Endodermal cell (in vitro differentiated cells): ENCODE data around the gene SGO2. TPM values are rescaled to one million over a fixed set of nuclear protein-coding genes. Genes with fewer than 3 reads are reported as not detected.

ENCODE experiments used
- DNase-seq: peaks from one replicate; pipeline ENCODE4 v3.0.0-alpha.2; 2017
- H3K27ac ChIP-seq: 2 replicates; pipeline ENCODE4 v1.5.1; 2013; ENCODE audit warnings: mild to moderate bottlenecking, low read depth, low read length, moderate library complexity
- H3K27me3 ChIP-seq: 2 replicates; pipeline ENCODE4 v1.6.1; 2013; ENCODE audit warnings: mild to moderate bottlenecking, low read length, moderate library complexity; ENCODE audit not compliant: insufficient read depth, control insufficient read depth, poor library complexity, severe bottlenecking
- H3K36me3 ChIP-seq: 2 replicates; pipeline ENCODE4 v1.7.0; 2013; ENCODE audit warnings: mild to moderate bottlenecking, low read length, moderate library complexity; ENCODE audit not compliant: control insufficient read depth, insufficient read depth
- H3K4me1 ChIP-seq: one replicate; pipeline ENCODE4 v1.7.0; 2013; ENCODE audit warnings: low read length; ENCODE audit not compliant: control insufficient read depth, insufficient read depth
- H3K4me3 ChIP-seq: 2 replicates; pipeline ENCODE4 v1.5.1; 2013; ENCODE audit warnings: mild to moderate bottlenecking, low read length, moderate library complexity
- H3K9ac ChIP-seq: 2 replicates; pipeline ENCODE4 v1.6.1; 2013; ENCODE audit warnings: mild to moderate bottlenecking, low read length, moderate library complexity; ENCODE audit not compliant: poor library complexity, severe bottlenecking; ENCODE audit errors: extremely low read depth
- H3K9me3 ChIP-seq: 2 replicates; pipeline ENCODE4 v1.6.1; 2013; ENCODE audit warnings: mild to moderate bottlenecking, low read length, moderate library complexity; ENCODE audit not compliant: control insufficient read depth
- H3K27ac Mint-ChIP-seq: 2 replicates; pipeline ENCODE4 v1.8.0; 2020; ENCODE audit warnings: mixed read lengths
- H3K27me3 Mint-ChIP-seq: 2 replicates; pipeline ENCODE4 v1.8.0; 2021; ENCODE audit warnings: mild to moderate bottlenecking, mixed read lengths; ENCODE audit not compliant: insufficient read depth
- H3K36me3 Mint-ChIP-seq: 2 replicates; pipeline ENCODE4 v1.8.0; 2020; ENCODE audit warnings: low read depth, mixed read lengths
- H3K4me1 Mint-ChIP-seq: 2 replicates; pipeline ENCODE4 v1.8.0; 2020; ENCODE audit warnings: mixed read lengths
- H3K4me3 Mint-ChIP-seq: 2 replicates; pipeline ENCODE4 v1.8.0; 2020; ENCODE audit warnings: mild to moderate bottlenecking, moderate library complexity, mixed read lengths
- H3K9me3 Mint-ChIP-seq: 2 replicates; pipeline ENCODE4 v1.8.0; 2020; ENCODE audit warnings: mild to moderate bottlenecking, mixed read lengths
- WGBS, 2 experiments: methylation state at CpG; one replicate each; pipeline versions ENCODE4 v1.1.5 to v1.1.7; 2013; ENCODE audit warnings: missing lambda C conversion rate in 2 of 2, mixed read lengths in 1 of 2; ENCODE audit not compliant: insufficient coverage in 1 of 2, insufficient read length in 1 of 2; 5-methylcytosine and 5-hydroxymethylcytosine counted together
- total RNA-seq, 2 donors: library from RNA; stranded (reverse); fragmentation: NEBNext Ultra II Directional in 1 of 2; extraction: Animal tissue kit (Norgen Biotek cat#: 25700) in 1 of 2; gene quantifications; 2 replicates in 1 of 2; 3 replicates in 1 of 2; pipeline ENCODE4 v1.2.1, GENCODE V29; 2021
- TF ChIP-seq, protein P1 (sequence below): fragments of 200-600 bp; sonication (generic); conservative IDR thresholded peaks from 2 replicates; pipeline ENCODE4 v1.5.0; 2021; ENCODE audit warnings: antibody characterized with exemption, mild to moderate bottlenecking

The SGO2 gene
- total RNA-seq, 2 donors from 2014 or later, result 20.0 to 37.8 TPM

DNA sequence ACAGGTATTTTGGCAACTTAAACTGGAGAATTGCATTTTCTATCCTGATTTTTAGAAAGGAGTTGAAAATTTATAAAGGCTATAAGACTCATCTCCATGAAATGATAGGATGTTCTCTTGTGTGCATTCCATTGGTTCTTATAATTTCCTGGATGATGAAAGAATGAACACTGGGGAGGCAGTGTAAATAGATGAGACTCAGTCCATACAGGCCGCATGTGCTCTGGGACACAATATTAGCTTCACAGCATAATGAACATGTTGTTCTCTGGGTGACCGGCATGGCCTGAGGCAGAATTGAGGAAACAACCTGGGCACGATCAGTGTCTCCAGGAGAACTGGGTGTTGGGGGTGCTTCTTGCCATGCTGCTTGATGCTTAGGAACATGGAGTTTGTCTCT lies 98.7 kb downstream of the SGO2 start:
- Histone ChIP-seq H3K4me3 (no peak overlapping the region), H3K27me3 (no peaks in the 10 kb centered on the region), H3K9ac (no peak overlapping the region), H3K36me3 (no peaks in the 10 kb centered on the region), H3K9me3 (no peaks in the 10 kb centered on the region), H3K27ac (no peak overlapping the region), H3K4me1 (peaks cover 14% of the 10 kb centered on the region)
- TF ChIP-seq, protein P1, sequence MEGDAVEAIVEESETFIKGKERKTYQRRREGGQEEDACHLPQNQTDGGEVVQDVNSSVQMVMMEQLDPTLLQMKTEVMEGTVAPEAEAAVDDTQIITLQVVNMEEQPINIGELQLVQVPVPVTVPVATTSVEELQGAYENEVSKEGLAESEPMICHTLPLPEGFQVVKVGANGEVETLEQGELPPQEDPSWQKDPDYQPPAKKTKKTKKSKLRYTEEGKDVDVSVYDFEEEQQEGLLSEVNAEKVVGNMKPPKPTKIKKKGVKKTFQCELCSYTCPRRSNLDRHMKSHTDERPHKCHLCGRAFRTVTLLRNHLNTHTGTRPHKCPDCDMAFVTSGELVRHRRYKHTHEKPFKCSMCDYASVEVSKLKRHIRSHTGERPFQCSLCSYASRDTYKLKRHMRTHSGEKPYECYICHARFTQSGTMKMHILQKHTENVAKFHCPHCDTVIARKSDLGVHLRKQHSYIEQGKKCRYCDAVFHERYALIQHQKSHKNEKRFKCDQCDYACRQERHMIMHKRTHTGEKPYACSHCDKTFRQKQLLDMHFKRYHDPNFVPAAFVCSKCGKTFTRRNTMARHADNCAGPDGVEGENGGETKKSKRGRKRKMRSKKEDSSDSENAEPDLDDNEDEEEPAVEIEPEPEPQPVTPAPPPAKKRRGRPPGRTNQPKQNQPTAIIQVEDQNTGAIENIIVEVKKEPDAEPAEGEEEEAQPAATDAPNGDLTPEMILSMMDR, result no peak
- no peak for DNase-seq
- H3K4me1 Mint-ChIP-seq, result peaks cover 24% of the 10 kb centered on the region
- H3K27ac Mint-ChIP-seq, result no peak overlapping the region
- peaks cover 13% of the 10 kb centered on the region for H3K27me3 Mint-ChIP-seq
- H3K4me3 Mint-ChIP-seq, result no peak overlapping the region
- H3K36me3 Mint-ChIP-seq, result no peaks in the 10 kb centered on the region
- WGBS, 2 experiments, result 83 to 89% methylated on average over 1 to 3 of the region's 3 CpGs
- no peaks in the 10 kb centered on the region for H3K9me3 Mint-ChIP-seq

DNA sequence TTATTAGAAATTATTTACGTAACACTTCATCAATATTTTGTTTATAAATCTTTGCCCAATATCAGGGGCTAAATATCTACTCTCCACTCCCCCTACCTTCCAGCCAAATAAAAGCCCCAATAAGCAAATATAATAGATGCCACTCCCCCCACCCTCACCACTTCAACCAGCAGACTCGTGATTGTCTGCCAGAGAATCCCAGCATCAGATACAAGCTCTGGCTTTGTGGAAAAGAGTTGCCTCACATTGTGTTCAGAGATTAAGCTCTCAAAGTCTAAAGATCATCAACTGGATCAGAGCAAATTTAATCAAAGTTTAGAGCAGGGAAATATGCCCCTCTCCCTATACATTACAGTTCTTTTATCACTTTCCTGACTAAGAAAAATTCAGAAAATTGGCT lies 99.3 kb downstream of the SGO2 start:
- H3K4me1 Mint-ChIP-seq, result peaks cover 24% of the 10 kb centered on the region
- H3K27me3 Mint-ChIP-seq, result peaks cover 15% of the 10 kb centered on the region
- no peak overlapping the region for H3K4me3 Mint-ChIP-seq
- no peaks in the 10 kb centered on the region for H3K9me3 Mint-ChIP-seq
- Histone ChIP-seq H3K9me3 (no peaks in the 10 kb centered on the region), H3K4me3 (no peak overlapping the region), H3K27ac (no peak overlapping the region), H3K27me3 (no peaks in the 10 kb centered on the region), H3K36me3 (no peaks in the 10 kb centered on the region), H3K4me1 (peaks cover 14% of the 10 kb centered on the region), H3K9ac (no peak overlapping the region)
- no peak overlapping the region for H3K27ac Mint-ChIP-seq
- TF ChIP-seq, protein P1, result no peak
- H3K36me3 Mint-ChIP-seq, result no peaks in the 10 kb centered on the region
- no peak for DNase-seq
- 78 to 86% methylated on average over 1 to 2 of the region's 2 CpGs for WGBS, 2 experiments

DNA sequence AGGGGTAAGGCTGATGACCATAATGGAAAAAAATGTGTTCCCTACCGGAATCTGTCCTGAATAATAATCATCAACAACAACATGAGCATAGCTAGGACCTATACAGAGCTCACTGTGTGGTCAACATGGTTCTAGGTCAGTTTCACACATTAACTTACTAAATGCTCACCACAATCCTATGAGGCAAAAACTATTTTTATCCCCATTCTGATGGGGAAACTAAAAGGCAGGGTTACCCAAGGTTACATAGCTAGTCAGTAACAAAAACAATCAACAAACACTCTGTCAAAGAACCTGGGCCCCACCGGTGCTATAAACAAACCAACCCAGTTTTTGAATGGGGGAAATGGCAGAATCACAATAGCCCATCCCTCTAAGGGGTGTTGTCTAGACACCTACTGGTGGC lies 100.0 kb downstream of the SGO2 start:
- no peak overlapping the region for H3K9ac ChIP-seq
- H3K36me3 ChIP-seq, result no peaks in the 10 kb centered on the region
- no peak overlapping the region for H3K4me3 ChIP-seq
- Mint-ChIP-seq H3K4me1 (peaks cover 24% of the 10 kb centered on the region), H3K36me3 (no peaks in the 10 kb centered on the region), H3K9me3 (no peaks in the 10 kb centered on the region), H3K27ac (no peak overlapping the region), H3K4me3 (no peak overlapping the region), H3K27me3 (peaks cover 15% of the 10 kb centered on the region)
- H3K9me3 ChIP-seq, result no peaks in the 10 kb centered on the region
- 88% methylated on average over 2 of the region's 2 CpGs; no CpG with 5 or more reads in 1 of the 2 experiments for WGBS, 2 experiments
- no peaks in the 10 kb centered on the region for H3K27me3 ChIP-seq
- peaks cover 14% of the 10 kb centered on the region for H3K4me1 ChIP-seq
- DNase-seq, result no peak
- no peak overlapping the region for H3K27ac ChIP-seq
- TF ChIP-seq, protein P1, result no peak
